ENCODE results near the gene USP28.

The USP28 gene

DNA sequence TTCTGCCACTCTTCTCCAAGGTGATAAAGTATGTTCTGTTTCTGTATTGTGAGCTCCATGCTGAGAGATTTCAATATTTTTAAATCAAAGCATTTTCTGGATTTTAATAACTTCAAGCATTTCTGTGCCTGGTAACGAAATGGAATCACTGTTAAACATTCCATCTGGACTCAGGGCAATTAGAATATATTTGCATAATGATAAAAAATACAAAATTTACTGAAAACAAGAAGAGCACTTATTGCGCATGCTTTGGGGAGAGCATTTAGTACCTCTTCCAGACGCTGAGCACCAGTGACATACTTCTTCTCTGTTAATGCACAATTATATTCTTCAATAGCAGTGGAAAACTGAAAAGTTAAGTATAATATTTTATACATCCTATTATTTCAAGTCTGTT, 115.1 kb downstream of the USP28 start:
- no peak for DNase-seq (ENCODE audit: low spot score)
- Mint-ChIP-seq H3K36me3 (ENCODE audit: low read depth) (peaks cover 42% of the 10 kb centered on the region), H3K27ac (no peak overlapping the region)

GRCh38 chr11:113752932-113753331, 122.4 kb downstream of the USP28 start:
- Mint-ChIP-seq H3K36me3 (ENCODE audit: low read depth) (peaks cover 25% of the 10 kb centered on the region), H3K9me3 (no peaks in the 10 kb centered on the region), H3K4me1 (ENCODE audit: low read depth) (no peaks in the 10 kb centered on the region), H3K27ac (no peak overlapping the region), H3K27me3 (ENCODE audit: low read depth) (no peaks in the 10 kb centered on the region), H3K4me3 (no peak overlapping the region)
- no peak for DNase-seq (ENCODE audit: low spot score)

More for the DNA sequence above, 115.1 kb downstream of the USP28 start:
- Mint-ChIP-seq H3K9me3 (peaks cover 4% of the 10 kb centered on the region), H3K4me3 (no peak overlapping the region), H3K27me3 (ENCODE audit: low read depth) (no peaks in the 10 kb centered on the region), H3K4me1 (ENCODE audit: low read depth) (peaks cover 15% of the 10 kb centered on the region)
